H9 (cell line): ENCODE results near the gene STK38L. TPM values are rescaled to one million over a fixed set of nuclear protein-coding genes. Genes with fewer than 3 reads are reported as not detected.

Experiments
- DNase-seq: peaks from one replicate; pipeline ENCODE4 v3.0.0-alpha.2; 2017
- H2AFZ ChIP-seq: one replicate; pipeline ENCODE4 v1.6.1; 2013; ENCODE audit warnings: mild to moderate bottlenecking, low read length, control low read depth, moderate library complexity
- H2AK5ac ChIP-seq: 2 replicates; pipeline ENCODE4 v1.6.1; 2013; ENCODE audit warnings: low read length, control low read depth, mixed read lengths; ENCODE audit not compliant: insufficient read length
- H2BK120ac ChIP-seq: one replicate; pipeline ENCODE4 v1.6.1; 2013; ENCODE audit warnings: low read depth, mild to moderate bottlenecking, low read length, control low read depth, inconsistent platforms; ENCODE audit not compliant: poor library complexity, severe bottlenecking
- H2BK12ac ChIP-seq: 2 replicates; pipeline ENCODE4 v1.6.1; 2013; ENCODE audit warnings: low read length, control low read depth, mixed read lengths, low read depth; ENCODE audit not compliant: insufficient read length
- H2BK15ac ChIP-seq: 2 replicates; pipeline ENCODE4 v1.6.1; 2013; ENCODE audit warnings: low read depth, low read length, control low read depth
- H2BK20ac ChIP-seq: one replicate; pipeline ENCODE4 v1.6.1; 2013; ENCODE audit warnings: low read depth, mild to moderate bottlenecking, low read length, control low read depth, inconsistent platforms; ENCODE audit not compliant: poor library complexity, severe bottlenecking
- H2BK5ac ChIP-seq: 2 replicates; pipeline ENCODE4 v1.6.1; 2013; ENCODE audit warnings: low read length, control low read depth, mixed read lengths; ENCODE audit not compliant: insufficient read length
- H3K14ac ChIP-seq: 2 replicates; pipeline ENCODE4 v1.6.1; 2013; ENCODE audit warnings: low read length, control low read depth; ENCODE audit not compliant: insufficient read depth
- H3K18ac ChIP-seq: 2 replicates; pipeline ENCODE4 v1.6.1; 2013; ENCODE audit warnings: low read depth, mild to moderate bottlenecking, mixed read lengths, low read length, control low read depth; ENCODE audit not compliant: insufficient read length
- H3K23ac ChIP-seq: 2 replicates; pipeline ENCODE4 v1.6.1; 2013; ENCODE audit warnings: low read length, control low read depth, mixed read lengths, low read depth; ENCODE audit not compliant: insufficient read length
- H3K23me2 ChIP-seq: 2 replicates; pipeline ENCODE4 v1.6.1; 2013; ENCODE audit warnings: low read depth, mild to moderate bottlenecking, mixed read lengths, low read length, control low read depth; ENCODE audit not compliant: insufficient read length, poor library complexity, severe bottlenecking
- H3K27ac ChIP-seq: 2 replicates; pipeline ENCODE4 v1.5.1; 2013; ENCODE audit warnings: low read length, control low read depth, mixed read lengths, low read depth; ENCODE audit not compliant: insufficient read length
- H3K27me3 ChIP-seq: 2 replicates; pipeline ENCODE4 v1.6.1; 2013; ENCODE audit warnings: low read length, control low read depth, inconsistent platforms; ENCODE audit not compliant: insufficient read depth
- H3K4ac ChIP-seq: 2 replicates; pipeline ENCODE4 v1.6.1; 2013; ENCODE audit warnings: low read depth, mild to moderate bottlenecking, control low read depth, inconsistent platforms, low read length, moderate library complexity
- H3K4me1 ChIP-seq: 2 replicates; pipeline ENCODE4 v1.6.1; 2013; ENCODE audit warnings: low read length, control low read depth, inconsistent platforms; ENCODE audit not compliant: insufficient read depth
- H3K4me2 ChIP-seq: 2 replicates; pipeline ENCODE4 v1.6.1; 2013; ENCODE audit warnings: low read length, control low read depth, mixed read lengths; ENCODE audit not compliant: insufficient read length, insufficient read depth
- H3K56ac ChIP-seq: 2 replicates; pipeline ENCODE4 v1.6.1; 2013; ENCODE audit warnings: low read depth, mild to moderate bottlenecking, mixed read lengths, low read length, control low read depth; ENCODE audit not compliant: insufficient read length
- H3K79me1 ChIP-seq: 2 replicates; pipeline ENCODE4 v1.6.1; 2013; ENCODE audit warnings: low read depth, mild to moderate bottlenecking, moderate library complexity, low read length, control low read depth, inconsistent platforms; ENCODE audit not compliant: insufficient read depth, poor library complexity, severe bottlenecking
- H3K79me2 ChIP-seq: 2 replicates; pipeline ENCODE4 v1.6.1; 2013; ENCODE audit warnings: low read length, control low read depth, inconsistent platforms; ENCODE audit not compliant: insufficient read depth
- H3K9ac ChIP-seq: 2 replicates; pipeline ENCODE4 v1.6.1; 2013; ENCODE audit warnings: low read length, control low read depth, mixed read lengths; ENCODE audit not compliant: insufficient read length; ENCODE audit errors: extremely low read depth
- H3K9me3 ChIP-seq: one replicate; pipeline ENCODE4 v1.6.1; 2013; ENCODE audit warnings: low read depth, low read length, inconsistent platforms; ENCODE audit not compliant: control insufficient read depth
- H3T11ph ChIP-seq: one replicate; pipeline ENCODE4 v1.6.1; 2013; ENCODE audit warnings: mild to moderate bottlenecking, low read length, control low read depth, inconsistent platforms
- H4K20me1 ChIP-seq: one replicate; pipeline ENCODE4 v1.6.1; 2013; ENCODE audit not compliant: control insufficient read depth, insufficient read length, insufficient read depth
- H4K5ac ChIP-seq: 2 replicates; pipeline ENCODE4 v1.6.1; 2013; ENCODE audit warnings: low read depth, mild to moderate bottlenecking, mixed read lengths, low read length, control low read depth; ENCODE audit not compliant: insufficient read length
- H4K8ac ChIP-seq: replicated peaks from 2 replicates; pipeline ENCODE4 v1.6.1; 2013; ENCODE audit warnings: low read length, control low read depth, mixed read lengths, low read depth; ENCODE audit not compliant: insufficient read length
- H4K91ac ChIP-seq: 2 replicates; pipeline ENCODE4 v1.6.1; 2013; ENCODE audit warnings: low read depth, mild to moderate bottlenecking, moderate library complexity, mixed read lengths, low read length, control low read depth; ENCODE audit not compliant: insufficient read length
- H3K27ac Mint-ChIP-seq, 3 experiments: 2 replicates in 2 of 3; 3 replicates in 1 of 3; pipeline ENCODE4 v1.8.0; 2020 to 2021; ENCODE audit warnings: mixed read lengths in 3 of 3, mild to moderate bottlenecking in 1 of 3, moderate library complexity in 1 of 3
- H3K27me3 Mint-ChIP-seq: 2 replicates; pipeline ENCODE4 v1.8.0; 2021; ENCODE audit warnings: low read depth, mild to moderate bottlenecking, moderate library complexity, mixed read lengths
- H3K36me3 Mint-ChIP-seq, 3 experiments: 2 replicates in 2 of 3; 3 replicates in 1 of 3; pipeline ENCODE4 v1.8.0; 2020 to 2021; ENCODE audit warnings: low read depth in 3 of 3, mixed read lengths in 3 of 3; ENCODE audit not compliant: insufficient read depth in 1 of 3
- H3K4me1 Mint-ChIP-seq, 2 experiments: 2 replicates each; pipeline ENCODE4 v1.8.0; 2020; ENCODE audit warnings: mixed read lengths in 2 of 2
- H3K4me3 Mint-ChIP-seq, 2 experiments: 2 replicates in 1 of 2; 3 replicates in 1 of 2; pipeline ENCODE4 v1.8.0; 2020 to 2021; ENCODE audit warnings: mild to moderate bottlenecking in 2 of 2, mixed read lengths in 2 of 2, moderate library complexity in 1 of 2
- H3K9me3 Mint-ChIP-seq, 2 experiments: 2 replicates in 1 of 2; 3 replicates in 1 of 2; pipeline ENCODE4 v1.8.0; 2020; ENCODE audit warnings: mild to moderate bottlenecking in 2 of 2, mixed read lengths in 2 of 2, moderate library complexity in 1 of 2
- CTCF ChIP-seq: fragments of 200-600 bp; sonication (generic); conservative IDR thresholded peaks from 3 replicates; pipeline ENCODE4 v1.8.0; 2021; ENCODE audit warnings: antibody characterized with exemption, mild to moderate bottlenecking
- WGBS: extraction: QIAGEN DNeasy Blood & Tissue Kit; methylation state at CpG from one replicate; pipeline ENCODE4 v1.1.7; 2013; ENCODE audit warnings: missing lambda C conversion rate, low lambda C conversion rate, mixed read lengths; ENCODE audit not compliant: insufficient read length; ENCODE audit errors: extremely low coverage; 5-methylcytosine and 5-hydroxymethylcytosine counted together
- total RNA-seq: library from RNA; stranded (reverse); gene quantifications from 2 replicates; pipeline ENCODE4 v1.2.1, GENCODE V29; 2021

The STK38L gene
- total RNA-seq, 1 experiment from 2014 or later = 44.9 TPM

GRCh38 chr12:27199638-27200300 is 44.3 kb upstream of the STK38L start:
- Mint-ChIP-seq H3K27me3 (no peaks in the 10 kb centered on the region), H3K36me3 (no peaks in the 10 kb centered on the region), H3K4me3 (no peak overlapping the region), H3K9me3 (no peaks in the 10 kb centered on the region), H3K27ac (peak overlapping the region in 2 of 3 experiments; percentile 84 to 91; a peak in 5 of 7 replicates), H3K4me1 (peaks cover 15 to 21% of the 10 kb centered on the region in 2 experiments)
- Histone ChIP-seq H2BK5ac (no peak overlapping the region), H3K79me1 (no peaks in the 10 kb centered on the region), H3K23ac (no peak overlapping the region), H3K14ac (no peak overlapping the region), H2BK20ac (no peak overlapping the region), H3K4ac (no peak overlapping the region), H2BK120ac (no peak overlapping the region), H3K23me2 (no peaks in the 10 kb centered on the region), H3K18ac (no peak overlapping the region), H4K91ac (no peak overlapping the region), H2BK12ac (no peak overlapping the region), H3K9me3 (no peaks in the 10 kb centered on the region), H3K79me2 (no peaks in the 10 kb centered on the region), H3K4me1 (no peaks in the 10 kb centered on the region), H3K4me2 (no peak overlapping the region), H2AK5ac (no peak overlapping the region), H4K5ac (no peak overlapping the region), H3K9ac (no peak overlapping the region), H4K8ac (no peak overlapping the region), H3K56ac (no peak overlapping the region), H3K27ac (no peak overlapping the region), H4K20me1 (no peaks in the 10 kb centered on the region), H3K27me3 (no peaks in the 10 kb centered on the region), H2AFZ (no peak overlapping the region), H2BK15ac (no peak overlapping the region), H3T11ph (no peak overlapping the region)
- no CpG with 5 or more reads among the region's 2 CpGs for WGBS
- DNase-seq = no peak
- no peak for TF ChIP-seq CTCF
